Stimulated activated CD4-positive, alpha-beta T cell treated with anti-CD3 and anti-CD28 coated beads, Interleukin-4, amount 100 ng/mL, for 4 hours (primary cell): Measurements from ENCODE around the gene PRCP.
"Not testable (repeated sequence)": the region's sequence is repeated elsewhere in the genome, so short reads cannot be mapped to it uniquely, and the experiment has no call there.

Source experiments
- DNase-seq, 2 experiments: peaks; one replicate each; pipeline ENCODE4 v3.0.0-alpha.2; 2020

Gene PRCP

GRCh38 chr11:82867495-82868082 is 32.6 kb downstream of the PRCP start:
- peak; percentile 53 to 62 for DNase-seq

GRCh38 chr11:82865841-82866240 is 34.4 kb downstream of the PRCP start:
- no peak for DNase-seq

GRCh38 chr11:82864268-82864667 is 36.0 kb downstream of the PRCP start:
- peak; percentile 4 to 6 for DNase-seq

- no peak for DNase-seq
Measured at GRCh38 chr11:82863209-82863608, 37.0 kb downstream of the PRCP start.

- no peak for DNase-seq
Measured at GRCh38 chr11:82862379-82862778, 37.9 kb downstream of the PRCP start.

- DNase-seq: no peak
Measured at GRCh38 chr11:82859750-82860149, 40.5 kb downstream of the PRCP start.

- DNase-seq: no peak
Measured at GRCh38 chr11:82858556-82859091, 41.6 kb downstream of the PRCP start.

GRCh38 chr11:82858133-82858532 is 42.1 kb downstream of the PRCP start:
- no peak for DNase-seq

GRCh38 chr11:82857145-82857544 is 43.1 kb downstream of the PRCP start:
- DNase-seq: no peak

- DNase-seq: no peak
Measured at GRCh38 chr11:82855616-82856015, 44.6 kb downstream of the PRCP start.

- not testable (repeated sequence) for DNase-seq
Measured at GRCh38 chr11:82854916-82855315, 45.3 kb downstream of the PRCP start.

GRCh38 chr11:82854242-82854641 is 46.0 kb downstream of the PRCP start:
- DNase-seq: no peak

GRCh38 chr11:82848829-82849228 is 51.4 kb downstream of the PRCP start:
- DNase-seq: no peak

- no peak for DNase-seq
Measured at GRCh38 chr11:82845356-82846353, 54.6 kb downstream of the PRCP start.

GRCh38 chr11:82843057-82843795 is 57.0 kb downstream of the PRCP start:
- no peak for DNase-seq

- no peak for DNase-seq
Measured at GRCh38 chr11:82842019-82842418, 58.2 kb downstream of the PRCP start.

GRCh38 chr11:82837650-82838049 is 62.6 kb downstream of the PRCP start:
- no peak for DNase-seq

GRCh38 chr11:82832983-82833382 is 67.2 kb downstream of the PRCP start:
- DNase-seq: no peak

- DNase-seq: no peak
Measured at GRCh38 chr11:82831364-82831763, 68.9 kb downstream of the PRCP start.

- DNase-seq: no peak
Measured at GRCh38 chr11:82830746-82831145, 69.5 kb downstream of the PRCP start.

- DNase-seq: no peak
Measured at GRCh38 chr11:82829101-82829500, 71.1 kb downstream of the PRCP start.

- no peak for DNase-seq
Measured at GRCh38 chr11:82828472-82828871, 71.8 kb downstream of the PRCP start.

- DNase-seq: no peak
Measured at GRCh38 chr11:82826526-82826925, 73.7 kb downstream of the PRCP start.
